GM15510 (cell line): Measurements from ENCODE around the gene RHBDL1.

ENCODE experiments used
- POLR2A ChIP-seq: IDR thresholded peaks from 3 replicates; pipeline ENCODE4 v1.6.1; 2011; ENCODE audit warnings: borderline replicate concordance; ENCODE audit not compliant: insufficient read length; ENCODE audit errors: extremely low read depth

Gene RHBDL1

GRCh38 chr16:708019-708418, 32.5 kb downstream of the RHBDL1 start:
- TF ChIP-seq POLR2A, result no peak

- no peak for TF ChIP-seq POLR2A
Observed at GRCh38 chr16:708959-709358, 33.5 kb downstream of the RHBDL1 start.

DNA sequence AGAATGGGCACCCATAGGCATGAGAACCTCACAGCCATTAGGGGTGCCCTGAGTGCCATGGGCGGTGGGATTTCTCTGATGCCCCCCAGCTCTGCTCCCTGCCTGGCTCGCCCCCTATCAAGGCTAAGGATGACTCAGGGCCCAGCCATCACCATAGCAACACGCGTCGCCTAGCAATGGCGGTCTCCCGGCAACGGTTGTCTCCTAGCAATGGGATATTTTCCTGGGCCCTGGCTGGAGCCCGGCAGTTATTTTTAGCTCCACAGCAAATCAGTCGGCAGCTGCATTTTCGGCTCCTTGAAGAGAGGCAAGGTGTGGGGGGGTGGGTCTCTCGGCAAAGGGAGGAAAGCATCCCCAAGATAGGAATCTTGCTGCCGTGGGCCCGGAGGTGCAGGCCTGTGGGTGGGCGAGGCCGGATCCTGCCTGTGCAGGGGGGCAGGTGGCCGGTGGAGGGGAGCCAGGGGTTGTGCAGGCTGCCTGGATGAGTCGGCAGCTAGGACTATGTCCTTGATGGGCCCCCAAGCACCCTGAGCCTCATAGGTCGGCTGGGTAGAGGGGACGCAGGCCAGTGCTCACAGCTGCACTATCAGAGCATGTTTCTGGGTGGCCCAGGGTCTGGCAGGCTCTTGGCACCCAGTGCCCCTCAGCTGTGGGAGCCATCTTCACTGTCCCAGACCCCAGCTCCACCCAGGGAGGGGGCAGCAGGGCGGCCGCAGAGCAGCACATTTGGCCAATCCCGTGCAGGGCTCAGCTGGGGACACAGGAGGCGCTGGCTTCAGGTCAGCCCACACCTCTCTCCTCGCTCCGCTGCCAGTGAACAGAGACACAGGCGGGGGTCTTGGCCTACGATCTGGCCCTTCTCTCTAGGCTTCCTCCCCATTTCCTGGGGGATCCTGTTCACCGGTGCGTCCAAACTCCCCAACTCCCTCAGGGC, 34.4 kb downstream of the RHBDL1 start:
- TF ChIP-seq POLR2A, result no peak

DNA sequence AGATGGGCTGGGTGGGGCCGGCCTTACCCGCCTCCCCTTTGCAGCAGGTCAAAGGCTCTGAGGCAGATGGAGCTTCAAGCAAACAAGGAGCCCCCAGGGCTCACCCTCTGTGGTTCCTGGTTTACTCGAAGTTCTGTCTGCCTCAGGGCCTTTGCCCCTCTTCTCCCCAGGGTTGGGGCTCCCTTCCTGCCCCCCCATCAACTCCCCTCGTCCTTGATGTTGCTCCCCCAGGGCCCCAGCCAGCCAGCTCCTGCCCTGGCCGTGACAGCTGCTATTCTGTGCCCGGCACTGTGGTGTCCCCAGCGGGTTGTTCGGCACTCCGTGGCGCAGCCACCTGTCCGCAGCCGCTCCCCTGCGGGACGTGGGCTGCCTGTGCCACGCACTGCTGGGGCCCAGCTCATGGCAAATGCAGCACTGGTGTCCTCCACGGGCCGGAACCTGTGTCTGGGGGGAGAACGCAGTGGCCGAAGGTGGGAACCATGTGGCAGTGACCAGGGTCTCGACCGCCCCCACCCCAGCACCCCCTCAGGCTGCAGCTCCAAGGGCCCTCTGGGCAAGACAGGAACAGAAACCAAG, 35.1 kb downstream of the RHBDL1 start:
- TF ChIP-seq POLR2A, result no peak

- no peak for TF ChIP-seq POLR2A
Observed at GRCh38 chr16:711084-711483, 35.6 kb downstream of the RHBDL1 start.

DNA sequence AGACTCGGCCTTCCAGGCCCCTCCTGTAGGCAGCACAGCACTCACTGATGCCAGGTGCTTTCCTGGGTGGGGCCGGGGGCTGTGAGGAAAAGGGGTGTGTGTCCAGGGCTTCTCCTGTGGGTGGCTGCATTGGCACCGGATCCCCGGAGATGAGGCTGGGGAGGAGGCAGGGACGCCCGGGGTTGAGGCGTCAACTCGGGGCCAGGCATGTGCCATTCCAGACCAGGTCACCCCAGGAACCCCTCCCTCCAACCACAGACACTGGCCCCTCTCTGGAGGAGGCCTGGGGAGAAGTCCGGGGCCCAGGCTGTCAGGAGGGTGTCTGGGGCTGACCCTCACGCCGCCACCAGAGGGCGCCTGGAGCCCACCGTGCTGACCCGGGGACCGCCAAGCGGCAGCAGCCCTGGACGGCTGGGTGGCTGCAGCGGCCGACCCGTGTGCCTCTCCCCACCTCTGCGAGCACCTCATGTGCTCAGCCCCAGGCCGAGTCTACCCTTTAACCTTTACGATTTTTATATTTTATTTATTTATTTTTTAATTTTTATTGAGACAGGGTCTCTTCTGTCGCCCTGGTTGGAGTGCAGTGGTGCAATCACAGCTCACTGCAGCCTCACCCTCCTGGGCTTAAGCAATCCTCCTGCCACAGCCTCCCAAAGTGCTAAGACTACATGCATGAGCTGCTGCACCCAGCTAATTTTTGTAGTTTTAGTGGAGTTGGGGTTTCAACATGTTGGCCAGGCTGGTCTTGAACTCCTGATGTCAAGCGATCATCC, 36.3 kb downstream of the RHBDL1 start:
- TF ChIP-seq POLR2A, result no peak

GRCh38 chr16:714079-714478, 38.6 kb downstream of the RHBDL1 start:
- no peak for TF ChIP-seq POLR2A

- peak; percentile 40 for TF ChIP-seq POLR2A
Observed at GRCh38 chr16:714558-715476, 39.3 kb downstream of the RHBDL1 start, which contains the start of gene METRN. TSS of gene METRN (plus strand) at chr16:715118. CDS start at chr16:715290, 172 bp downstream.

GRCh38 chr16:715477-716199, 40.2 kb downstream of the RHBDL1 start:
- no peak for TF ChIP-seq POLR2A

- TF ChIP-seq POLR2A, result no peak
Observed at GRCh38 chr16:716200-716568, 40.7 kb downstream of the RHBDL1 start.

- TF ChIP-seq POLR2A, result no peak
Observed at GRCh38 chr16:716768-717325, 41.4 kb downstream of the RHBDL1 start.

DNA sequence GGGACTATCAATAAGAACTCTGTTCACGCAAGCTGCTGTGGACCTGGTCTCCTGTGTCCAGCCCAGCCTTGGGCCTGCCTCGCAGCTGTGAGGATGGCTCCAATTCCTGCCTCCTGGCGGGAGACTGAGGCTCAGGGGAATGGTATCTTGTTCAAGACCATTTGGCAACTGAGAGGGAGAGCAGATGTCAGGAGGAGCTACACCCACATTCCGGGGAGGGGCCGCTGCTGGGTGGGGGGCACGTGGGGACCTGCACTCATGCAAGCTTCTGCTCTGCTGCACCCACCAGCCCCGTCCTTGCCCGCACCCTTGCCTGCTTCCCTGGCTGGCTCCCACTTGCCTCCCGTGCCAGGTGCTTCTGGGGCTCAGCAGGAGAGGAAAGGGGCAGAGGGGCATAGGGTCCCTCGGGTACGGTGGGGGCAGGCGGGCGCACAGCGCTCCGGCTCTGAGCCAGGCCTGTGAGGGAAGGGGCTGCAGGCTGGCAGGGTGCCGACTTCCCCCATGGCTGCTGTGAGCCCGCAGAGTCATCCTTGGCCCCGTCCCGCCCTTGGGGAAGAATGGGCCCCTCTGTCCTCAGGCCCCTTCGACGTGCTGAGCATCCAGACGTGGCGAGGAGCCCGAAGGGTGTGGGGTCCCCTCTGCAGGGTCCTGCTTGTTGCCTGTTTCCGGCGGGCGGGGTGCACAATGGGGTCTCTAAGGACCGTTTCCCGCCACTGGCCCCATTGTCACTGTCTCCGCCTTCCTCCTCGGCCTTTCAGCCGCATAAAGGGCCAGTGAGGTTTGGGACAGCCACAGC, 42.2 kb downstream of the RHBDL1 start:
- TF ChIP-seq POLR2A, result no peak
